Measurements from ENCODE around the gene TRAF1. TPM values are rescaled to one million over a fixed set of nuclear protein-coding genes. Genes with fewer than 3 reads are reported as not detected.

The TRAF1 gene
- total and polyA plus RNA-seq, 4 donors: 0.38 to 2.6 (median 0.71) TPM

GRCh38 chr9:120882935-120883607, 43.5 kb downstream of the TRAF1 start:
- no peak overlapping the region for H3K9ac ChIP-seq (ENCODE audit: low read depth in 1 of 2, low read length in 2 of 2)
- WGBS: 72% methylated on average over 10 of the region's 10 CpGs

GRCh38 chr9:120879446-120879845, 47.1 kb downstream of the TRAF1 start:
- no peak for DNase-seq (ENCODE audit: low spot score)
- no peaks in the 10 kb centered on the region for H3K9me3 ChIP-seq (ENCODE audit: control insufficient read depth in 4 of 4, low read length in 3 of 4)
- peaks cover 2 to 10% (median 4%) of the 10 kb centered on the region in 4 donors for H3K4me1 ChIP-seq (ENCODE audit: control insufficient read depth in 4 of 4, insufficient read depth in 4 of 4, low read length in 3 of 4)
- H3K9ac ChIP-seq (ENCODE audit: low read depth in 1 of 2, low read length in 2 of 2): no peak overlapping the region
- H3K27me3 ChIP-seq (ENCODE audit: control insufficient read depth in 4 of 4, insufficient read depth in 4 of 4, low read length in 3 of 4): no peaks in the 10 kb centered on the region
- WGBS: 82% methylated on average over 6 of the region's 6 CpGs
- TF ChIP-seq MAX (IDR thresholded peaks at IDR 0.05) (no peak), ATF3 (IDR thresholded peaks at IDR 0.05) (no peak), EGR1 (IDR thresholded peaks at IDR 0.05; ENCODE audit: low read depth in 2 of 2) (no peak), RAD21 (IDR thresholded peaks at IDR 0.05) (no peak), HNF4G (IDR thresholded peaks at IDR 0.05) (no peak), GABPA (IDR thresholded peaks at IDR 0.05 in 1 of 2, conservative IDR thresholded peaks at IDR 0.05 in 1 of 2) (no peak), TAF1 (conservative IDR thresholded peaks at IDR 0.05) (no peak)
- TF ChIP-seq, protein P1, sequence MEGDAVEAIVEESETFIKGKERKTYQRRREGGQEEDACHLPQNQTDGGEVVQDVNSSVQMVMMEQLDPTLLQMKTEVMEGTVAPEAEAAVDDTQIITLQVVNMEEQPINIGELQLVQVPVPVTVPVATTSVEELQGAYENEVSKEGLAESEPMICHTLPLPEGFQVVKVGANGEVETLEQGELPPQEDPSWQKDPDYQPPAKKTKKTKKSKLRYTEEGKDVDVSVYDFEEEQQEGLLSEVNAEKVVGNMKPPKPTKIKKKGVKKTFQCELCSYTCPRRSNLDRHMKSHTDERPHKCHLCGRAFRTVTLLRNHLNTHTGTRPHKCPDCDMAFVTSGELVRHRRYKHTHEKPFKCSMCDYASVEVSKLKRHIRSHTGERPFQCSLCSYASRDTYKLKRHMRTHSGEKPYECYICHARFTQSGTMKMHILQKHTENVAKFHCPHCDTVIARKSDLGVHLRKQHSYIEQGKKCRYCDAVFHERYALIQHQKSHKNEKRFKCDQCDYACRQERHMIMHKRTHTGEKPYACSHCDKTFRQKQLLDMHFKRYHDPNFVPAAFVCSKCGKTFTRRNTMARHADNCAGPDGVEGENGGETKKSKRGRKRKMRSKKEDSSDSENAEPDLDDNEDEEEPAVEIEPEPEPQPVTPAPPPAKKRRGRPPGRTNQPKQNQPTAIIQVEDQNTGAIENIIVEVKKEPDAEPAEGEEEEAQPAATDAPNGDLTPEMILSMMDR (IDR thresholded peaks at IDR 0.05; ENCODE audit: low read depth, low read length, missing input control): no peak
- no peaks in the 10 kb centered on the region for H3K36me3 ChIP-seq (ENCODE audit: control insufficient read depth in 4 of 4, insufficient read depth in 3 of 4, low read depth in 1 of 4, low read length in 3 of 4)
- no peak overlapping the region for H3K4me3 ChIP-seq (ENCODE audit: low read depth in 1 of 3, low read length in 3 of 3)
- no peak overlapping the region for H3K27ac ChIP-seq (ENCODE audit: low read depth in 1 of 2, low read length in 2 of 2)

More at GRCh38 chr9:120882935-120883607, 43.5 kb downstream of the TRAF1 start:
- DNase-seq (ENCODE audit: low spot score): no peak
- Histone ChIP-seq H3K36me3 (ENCODE audit: control insufficient read depth in 4 of 4, insufficient read depth in 3 of 4, low read depth in 1 of 4, low read length in 3 of 4) (no peaks in the 10 kb centered on the region), H3K27me3 (ENCODE audit: control insufficient read depth in 4 of 4, insufficient read depth in 4 of 4, low read length in 3 of 4) (no peaks in the 10 kb centered on the region), H3K9me3 (ENCODE audit: control insufficient read depth in 4 of 4, low read length in 3 of 4) (no peaks in the 10 kb centered on the region), H3K4me1 (ENCODE audit: control insufficient read depth in 4 of 4, insufficient read depth in 4 of 4, low read length in 3 of 4) (no peaks in the 10 kb centered on the region), H3K4me3 (ENCODE audit: low read depth in 1 of 3, low read length in 3 of 3) (no peak overlapping the region), H3K27ac (ENCODE audit: low read depth in 1 of 2, low read length in 2 of 2) (no peak overlapping the region)
- no peak for TF ChIP-seq NR2F2 (IDR thresholded peaks at IDR 0.05)
- no peak for TF ChIP-seq YY1 (IDR thresholded peaks at IDR 0.05)
- TF ChIP-seq, protein P2, sequence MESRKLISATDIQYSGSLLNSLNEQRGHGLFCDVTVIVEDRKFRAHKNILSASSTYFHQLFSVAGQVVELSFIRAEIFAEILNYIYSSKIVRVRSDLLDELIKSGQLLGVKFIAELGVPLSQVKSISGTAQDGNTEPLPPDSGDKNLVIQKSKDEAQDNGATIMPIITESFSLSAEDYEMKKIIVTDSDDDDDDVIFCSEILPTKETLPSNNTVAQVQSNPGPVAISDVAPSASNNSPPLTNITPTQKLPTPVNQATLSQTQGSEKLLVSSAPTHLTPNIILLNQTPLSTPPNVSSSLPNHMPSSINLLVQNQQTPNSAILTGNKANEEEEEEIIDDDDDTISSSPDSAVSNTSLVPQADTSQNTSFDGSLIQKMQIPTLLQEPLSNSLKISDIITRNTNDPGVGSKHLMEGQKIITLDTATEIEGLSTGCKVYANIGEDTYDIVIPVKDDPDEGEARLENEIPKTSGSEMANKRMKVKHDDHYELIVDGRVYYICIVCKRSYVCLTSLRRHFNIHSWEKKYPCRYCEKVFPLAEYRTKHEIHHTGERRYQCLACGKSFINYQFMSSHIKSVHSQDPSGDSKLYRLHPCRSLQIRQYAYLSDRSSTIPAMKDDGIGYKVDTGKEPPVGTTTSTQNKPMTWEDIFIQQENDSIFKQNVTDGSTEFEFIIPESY (IDR thresholded peaks at IDR 0.05): no peak
- TF ChIP-seq FOXA1 (IDR thresholded peaks at IDR 0.05): no peak
- TF ChIP-seq, protein P1 (IDR thresholded peaks at IDR 0.05; ENCODE audit: low read depth, low read length, missing input control): no peak
- TF ChIP-seq JUND (IDR thresholded peaks at IDR 0.05): no peak
- TF ChIP-seq, protein P3, sequence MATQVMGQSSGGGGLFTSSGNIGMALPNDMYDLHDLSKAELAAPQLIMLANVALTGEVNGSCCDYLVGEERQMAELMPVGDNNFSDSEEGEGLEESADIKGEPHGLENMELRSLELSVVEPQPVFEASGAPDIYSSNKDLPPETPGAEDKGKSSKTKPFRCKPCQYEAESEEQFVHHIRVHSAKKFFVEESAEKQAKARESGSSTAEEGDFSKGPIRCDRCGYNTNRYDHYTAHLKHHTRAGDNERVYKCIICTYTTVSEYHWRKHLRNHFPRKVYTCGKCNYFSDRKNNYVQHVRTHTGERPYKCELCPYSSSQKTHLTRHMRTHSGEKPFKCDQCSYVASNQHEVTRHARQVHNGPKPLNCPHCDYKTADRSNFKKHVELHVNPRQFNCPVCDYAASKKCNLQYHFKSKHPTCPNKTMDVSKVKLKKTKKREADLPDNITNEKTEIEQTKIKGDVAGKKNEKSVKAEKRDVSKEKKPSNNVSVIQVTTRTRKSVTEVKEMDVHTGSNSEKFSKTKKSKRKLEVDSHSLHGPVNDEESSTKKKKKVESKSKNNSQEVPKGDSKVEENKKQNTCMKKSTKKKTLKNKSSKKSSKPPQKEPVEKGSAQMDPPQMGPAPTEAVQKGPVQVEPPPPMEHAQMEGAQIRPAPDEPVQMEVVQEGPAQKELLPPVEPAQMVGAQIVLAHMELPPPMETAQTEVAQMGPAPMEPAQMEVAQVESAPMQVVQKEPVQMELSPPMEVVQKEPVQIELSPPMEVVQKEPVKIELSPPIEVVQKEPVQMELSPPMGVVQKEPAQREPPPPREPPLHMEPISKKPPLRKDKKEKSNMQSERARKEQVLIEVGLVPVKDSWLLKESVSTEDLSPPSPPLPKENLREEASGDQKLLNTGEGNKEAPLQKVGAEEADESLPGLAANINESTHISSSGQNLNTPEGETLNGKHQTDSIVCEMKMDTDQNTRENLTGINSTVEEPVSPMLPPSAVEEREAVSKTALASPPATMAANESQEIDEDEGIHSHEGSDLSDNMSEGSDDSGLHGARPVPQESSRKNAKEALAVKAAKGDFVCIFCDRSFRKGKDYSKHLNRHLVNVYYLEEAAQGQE (IDR thresholded peaks at IDR 0.05): no peak
- TF ChIP-seq HNF4A (conservative IDR thresholded peaks at IDR 0.05): no peak
- no peak for TF ChIP-seq RAD21 (IDR thresholded peaks at IDR 0.05)

Data from liver (tissue), 9 donors.